ENCODE measurements around the gene ENPP6.

GRCh38 chr4:184147858-184148737 is 69.6 kb downstream of the ENPP6 start:
- TF ChIP-seq CTCF (IDR thresholded peaks at IDR 0.05; ENCODE audit: extremely low read depth in 1 of 2, insufficient read depth in 1 of 2, low read depth in 1 of 2, low read length in 2 of 2) (no peak), POLR2A (IDR thresholded peaks at IDR 0.05; ENCODE audit: low read depth, low read length) (no peak), POLR2AphosphoS5 (IDR thresholded peaks at IDR 0.05; ENCODE audit: insufficient read depth, low read depth, low read length) (no peak), EZH2 (IDR thresholded peaks at IDR 0.05; ENCODE audit: borderline replicate concordance, low read depth, low read length, severe bottlenecking) (no peak), MYC (IDR thresholded peaks at IDR 0.05; ENCODE audit: low read depth, low read length) (no peak)
- TF ChIP-seq, protein P1, sequence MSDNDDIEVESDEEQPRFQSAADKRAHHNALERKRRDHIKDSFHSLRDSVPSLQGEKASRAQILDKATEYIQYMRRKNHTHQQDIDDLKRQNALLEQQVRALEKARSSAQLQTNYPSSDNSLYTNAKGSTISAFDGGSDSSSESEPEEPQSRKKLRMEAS (IDR thresholded peaks at IDR 0.05; ENCODE audit: insufficient read depth, insufficient read length) = no peak

Data from endothelial cell of umbilical vein (primary cell).